Measurements from ENCODE around the gene PSMB7. TPM values are rescaled to one million over a fixed set of nuclear protein-coding genes. Genes with fewer than 3 reads are reported as not detected.

Gene PSMB7
- total RNA-seq, 1 donor: 143 TPM

DNA sequence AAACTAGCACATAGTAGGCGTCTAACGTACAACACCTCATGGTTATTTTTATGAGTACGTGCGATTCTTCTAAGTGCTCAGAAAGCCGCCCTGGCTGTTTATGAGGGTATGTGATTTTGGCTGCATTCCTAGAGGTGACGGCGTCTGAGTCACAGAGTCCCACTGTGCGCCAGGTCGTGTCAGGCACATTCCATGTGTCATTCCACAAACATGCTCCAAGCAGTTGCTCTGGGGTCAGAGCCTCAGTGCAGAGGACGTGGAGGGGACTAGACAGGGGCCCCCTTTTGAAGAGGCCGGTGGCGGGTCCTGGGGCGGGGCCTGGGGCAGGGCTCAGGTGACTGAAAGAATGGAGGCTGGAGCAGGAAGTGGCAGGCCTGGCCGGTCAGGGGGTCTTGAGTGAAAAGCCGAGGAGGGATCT, 105.6 kb downstream of the PSMB7 start:
- DNase-seq (ENCODE audit: low read depth): peak; percentile 89
- TF ChIP-seq CTCF (IDR thresholded peaks at IDR 0.05; ENCODE audit: insufficient read depth, low read depth, low read length): no peak
- no peak overlapping the region for H3K4me3 ChIP-seq (ENCODE audit: low read depth, low read length)

- no peak for TF ChIP-seq CTCF (IDR thresholded peaks at IDR 0.05; ENCODE audit: insufficient read depth, low read depth, low read length)
- no peak for DNase-seq (ENCODE audit: low read depth)
- no peak overlapping the region for H3K4me3 ChIP-seq (ENCODE audit: low read depth, low read length)
These were observed 106.4 kb downstream of the PSMB7 start for GRCh38 chr9:124308606-124309491.

DNA sequence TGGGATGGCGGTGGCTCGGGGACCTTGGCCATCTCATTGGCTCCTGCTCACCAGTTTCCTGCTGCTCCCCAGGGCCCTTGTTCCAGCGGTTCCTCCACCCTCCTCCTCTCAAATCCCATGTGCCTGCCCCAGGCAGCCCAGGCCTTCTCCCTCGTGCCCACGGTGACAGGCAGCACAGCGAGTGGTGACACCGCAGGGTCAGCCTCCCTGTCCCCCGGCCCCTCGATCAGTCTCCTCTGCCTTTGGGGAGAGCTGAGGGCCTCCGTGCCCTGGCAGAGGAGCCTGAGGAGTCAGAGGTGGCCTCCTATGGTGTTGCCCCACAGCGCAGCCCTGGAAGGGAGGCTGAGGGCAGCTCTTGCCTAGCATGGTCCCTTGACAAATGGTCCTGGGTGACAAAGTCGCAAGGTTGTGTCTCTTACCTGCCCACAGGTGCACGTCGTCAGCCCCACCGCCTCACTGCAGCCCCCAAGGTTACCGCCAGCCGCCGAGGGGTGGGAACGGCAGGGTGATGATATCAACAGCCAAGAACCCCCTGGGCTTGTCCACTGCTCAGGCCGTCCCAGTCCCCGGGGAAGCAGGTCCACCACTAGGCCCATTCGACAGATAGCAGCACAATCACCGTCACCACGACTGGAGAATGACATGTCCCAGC, 107.7 kb downstream of the PSMB7 start:
- TF ChIP-seq CTCF (IDR thresholded peaks at IDR 0.05; ENCODE audit: insufficient read depth, low read depth, low read length): no peak
- H3K4me3 ChIP-seq (ENCODE audit: low read depth, low read length): no peak overlapping the region
- no peak for DNase-seq (ENCODE audit: low read depth)

- DNase-seq (ENCODE audit: low read depth): peak; percentile 93
- TF ChIP-seq CTCF (IDR thresholded peaks at IDR 0.05; ENCODE audit: insufficient read depth, low read depth, low read length): no peak
These were observed 109.0 kb downstream of the PSMB7 start for GRCh38 chr9:124306098-124306735.

GRCh38 chr9:124304285-124304684, 111.0 kb downstream of the PSMB7 start:
- H3K4me3 ChIP-seq (ENCODE audit: low read depth, low read length): no peak overlapping the region
- DNase-seq (ENCODE audit: low read depth): no peak
- no peak for TF ChIP-seq CTCF (IDR thresholded peaks at IDR 0.05; ENCODE audit: insufficient read depth, low read depth, low read length)

More at GRCh38 chr9:124306098-124306735, 109.0 kb downstream of the PSMB7 start:
- H3K4me3 ChIP-seq (ENCODE audit: low read depth, low read length): no peak overlapping the region

- no peak for TF ChIP-seq CTCF (IDR thresholded peaks at IDR 0.05; ENCODE audit: insufficient read depth, low read depth, low read length)
- no peak overlapping the region for H3K4me3 ChIP-seq (ENCODE audit: low read depth, low read length)
- no peak for DNase-seq (ENCODE audit: low read depth)
These were observed 111.5 kb downstream of the PSMB7 start for GRCh38 chr9:124303762-124304161.

Other genes with a start within 250 kb of the PSMB7 start
- 41.9 and 43.2 TPM in 2 replicates for gene NEK6, start 157.5 kb downstream of the PSMB7 start, total RNA-seq
- gene ADGRD2, start 35.0 kb upstream of the PSMB7 start, total RNA-seq: not detected in 2 replicates
- gene NR5A1, start 92.0 kb upstream of the PSMB7 start, total RNA-seq: not detected in 2 replicates

Data from fibroblast of villous mesenchyme (primary cell).